WTC11 (cell line): ENCODE data around the gene ZNF30.
"Not testable (repeated sequence)": the region's sequence is repeated elsewhere in the genome, so short reads cannot be mapped to it uniquely, and the experiment has no call there.

Experiments
- CTCF ChIP-seq: fragments of 200-600 bp; IDR thresholded peaks from 2 replicates; pipeline ENCODE4 v1.8.0; 2022; ENCODE audit warnings: antibody characterized with exemption
- ESRRA ChIP-seq: sonication (generic); formaldehyde crosslinking; IDR thresholded peaks from 2 replicates; pipeline ENCODE4 v1.8.1; 2022; ENCODE audit warnings: mild to moderate bottlenecking, missing genetic modification reagents, borderline replicate concordance
- FOXK1 ChIP-seq: sonication (generic); formaldehyde crosslinking; IDR thresholded peaks from 2 replicates; pipeline ENCODE4 v1.8.0; 2022; ENCODE audit warnings: mild to moderate bottlenecking, moderate library complexity, missing genetic modification reagents

DNA sequence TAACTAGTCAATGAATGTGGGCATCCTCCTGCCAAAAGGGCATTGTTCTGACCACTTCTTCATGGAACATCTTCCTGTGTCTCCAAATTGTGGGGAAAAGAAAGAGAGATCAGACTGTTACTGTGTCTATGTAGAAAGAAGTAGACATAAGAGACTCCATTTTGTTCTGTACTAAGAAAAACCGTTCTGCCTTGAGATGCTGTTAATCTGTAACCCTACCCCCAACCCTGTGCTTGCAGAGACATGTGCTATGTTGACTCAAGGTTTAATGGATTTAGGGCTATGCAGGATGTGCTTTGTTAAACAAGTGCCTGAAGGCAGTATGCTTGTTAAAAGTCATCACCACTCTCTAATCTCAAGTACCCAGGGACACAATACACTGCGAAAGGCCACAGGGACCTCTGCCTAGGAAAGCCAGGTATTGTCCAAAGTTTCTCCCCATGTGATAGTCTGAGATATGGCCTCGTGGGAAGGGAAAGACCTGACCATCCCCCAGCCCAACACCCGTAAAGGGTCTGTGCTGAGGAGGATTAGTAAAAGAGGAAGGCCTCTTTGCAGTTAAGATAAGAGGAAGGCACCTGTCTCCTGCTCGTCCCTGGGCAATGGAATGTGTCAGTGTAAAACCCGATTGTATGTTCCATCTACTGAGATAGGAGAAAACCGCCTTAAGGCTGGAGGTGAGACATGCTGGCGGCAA is 6.5 kb upstream of the ZNF30 start:
- not testable (repeated sequence) for TF ChIP-seq CTCF; ESRRA (CRISPR knock-in tag); FOXK1 (CRISPR knock-in tag)
